Measurements from ENCODE around the gene NOL3.

NOL3 gene

DNA sequence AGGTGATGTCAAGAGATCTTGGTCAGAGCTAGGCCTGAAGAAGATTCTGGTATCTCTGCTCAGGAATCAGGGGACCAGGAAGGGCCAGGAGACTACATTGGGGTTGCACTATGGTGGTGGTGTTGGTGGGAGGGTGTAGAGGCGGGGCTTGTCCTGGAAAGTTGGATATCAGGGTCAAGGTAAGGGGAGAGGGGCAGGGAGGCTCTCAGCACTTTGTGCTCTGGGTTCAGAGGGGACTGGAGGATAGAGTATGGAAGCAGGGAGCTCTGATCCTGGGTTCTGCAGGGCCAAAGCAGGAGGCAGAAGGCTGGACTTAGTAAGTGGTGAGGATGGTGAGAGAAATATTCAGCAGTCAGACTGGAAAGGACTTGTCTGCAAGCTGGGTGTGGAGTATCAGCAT, 3.0 kb downstream of the NOL3 start:
- DNase-seq, result no peak

GRCh38 chr16:67173808-67174705, 3.7 kb downstream of the NOL3 start:
- DNase-seq, result peak; percentile 59

- no peak for DNase-seq
Observed at GRCh38 chr16:67174706-67175231, 4.4 kb downstream of the NOL3 start.

DNA sequence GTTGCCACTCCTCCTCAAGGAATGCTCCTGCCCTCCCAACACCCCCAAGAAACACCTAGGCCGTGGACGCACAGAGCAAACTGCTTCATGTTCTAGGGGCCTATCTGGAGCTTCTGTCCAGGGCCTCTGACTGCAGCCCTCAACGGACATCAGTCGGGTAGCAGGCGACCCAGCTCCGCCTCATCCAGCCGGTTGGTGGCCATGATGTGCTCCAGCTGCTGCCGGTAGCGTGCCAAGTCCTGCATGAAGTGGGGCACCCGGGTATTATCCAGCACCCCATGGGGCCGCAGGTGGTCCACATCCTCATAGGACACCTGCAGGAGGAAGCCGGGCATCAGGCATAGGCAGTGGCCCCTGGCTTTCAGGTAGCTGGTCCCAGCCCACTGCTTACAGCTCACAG, 6.3 kb downstream of the NOL3 start:
- no peak for DNase-seq

GRCh38 chr16:67177743-67178699, 7.7 kb downstream of the NOL3 start:
- DNase-seq, result peak; percentile 73

DNA sequence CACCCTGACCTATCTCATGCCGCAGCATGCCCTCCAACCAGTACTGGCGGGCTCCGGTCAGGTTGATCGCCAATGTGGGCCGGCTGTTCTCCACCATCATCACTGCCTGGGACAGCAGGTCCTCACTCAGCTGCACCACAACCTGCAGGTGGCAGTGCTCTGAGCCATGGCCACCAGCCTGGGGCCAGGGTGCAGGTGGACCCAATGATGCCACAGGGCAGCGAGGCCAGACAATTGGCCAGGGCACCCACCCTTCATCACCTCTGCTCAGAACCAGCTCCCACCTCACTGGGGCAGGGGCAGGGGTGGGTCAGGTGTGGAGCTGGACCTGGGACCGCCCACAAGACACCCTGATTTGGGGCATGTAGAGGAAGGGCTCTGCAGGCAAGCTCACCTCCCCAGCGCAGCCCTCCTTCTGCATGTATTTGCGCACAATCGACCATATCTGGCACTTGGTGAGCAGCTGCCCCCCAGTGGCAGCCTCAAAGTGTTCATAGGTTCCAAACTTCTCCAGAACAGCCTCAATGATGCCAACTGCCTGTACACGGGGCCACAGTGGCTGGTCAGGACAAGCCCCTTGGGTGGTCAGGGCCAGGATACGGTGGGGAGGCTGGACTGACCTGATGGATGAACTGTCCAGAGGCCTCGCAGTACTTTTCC, 9.2 kb downstream of the NOL3 start:
- DNase-seq, result no peak

GRCh38 chr16:67180166-67180565, 9.8 kb downstream of the NOL3 start:
- DNase-seq, result no peak

DNA sequence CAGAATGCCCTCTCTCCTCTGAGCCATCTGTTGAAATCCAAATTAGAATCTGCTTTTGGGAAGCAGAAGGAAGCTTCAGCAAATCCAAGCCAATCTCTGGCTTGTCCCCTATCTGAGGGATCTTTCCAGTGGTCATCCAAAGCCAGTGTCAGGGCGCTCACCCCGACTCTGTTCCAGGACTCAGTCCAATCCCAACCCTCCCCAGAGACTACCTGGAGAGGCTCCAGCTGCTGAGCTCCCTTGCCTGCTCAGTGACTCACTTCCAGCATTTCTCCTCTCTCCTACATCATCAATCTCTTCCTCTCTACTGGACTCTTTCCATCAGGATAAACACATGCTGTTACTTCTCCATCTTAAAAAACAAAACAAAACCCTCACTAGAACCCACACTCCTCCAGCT, 11.0 kb downstream of the NOL3 start:
- no peak for DNase-seq

GRCh38 chr16:67182288-67182687, 11.9 kb downstream of the NOL3 start:
- DNase-seq, result no peak

DNA sequence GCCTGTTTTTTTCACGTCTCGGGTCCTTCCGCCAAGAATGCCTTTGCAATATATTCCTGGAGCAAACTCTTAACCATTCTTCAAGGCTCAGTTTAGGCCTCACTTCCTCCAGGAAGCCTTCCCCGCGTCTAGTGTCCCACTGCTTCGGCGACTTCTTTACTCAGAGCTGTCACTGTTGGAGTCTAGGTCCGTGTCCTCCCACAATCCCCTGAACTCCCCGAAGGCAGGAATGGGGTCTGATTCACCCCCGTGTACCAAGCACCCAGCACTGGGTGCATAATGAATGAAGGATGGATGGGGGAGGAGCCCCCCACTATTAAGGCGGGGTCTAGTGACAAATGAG, 12.9 kb downstream of the NOL3 start:
- DNase-seq, result no peak

GRCh38 chr16:67183627-67184452, 13.5 kb downstream of the NOL3 start, which contains the start of gene MATCAP1:
MATCAP1 (minus strand) TSS chr16:67183963; CDS start chr16:67180610, 3,353 bp downstream.
- peak; percentile 97 for DNase-seq

DNA sequence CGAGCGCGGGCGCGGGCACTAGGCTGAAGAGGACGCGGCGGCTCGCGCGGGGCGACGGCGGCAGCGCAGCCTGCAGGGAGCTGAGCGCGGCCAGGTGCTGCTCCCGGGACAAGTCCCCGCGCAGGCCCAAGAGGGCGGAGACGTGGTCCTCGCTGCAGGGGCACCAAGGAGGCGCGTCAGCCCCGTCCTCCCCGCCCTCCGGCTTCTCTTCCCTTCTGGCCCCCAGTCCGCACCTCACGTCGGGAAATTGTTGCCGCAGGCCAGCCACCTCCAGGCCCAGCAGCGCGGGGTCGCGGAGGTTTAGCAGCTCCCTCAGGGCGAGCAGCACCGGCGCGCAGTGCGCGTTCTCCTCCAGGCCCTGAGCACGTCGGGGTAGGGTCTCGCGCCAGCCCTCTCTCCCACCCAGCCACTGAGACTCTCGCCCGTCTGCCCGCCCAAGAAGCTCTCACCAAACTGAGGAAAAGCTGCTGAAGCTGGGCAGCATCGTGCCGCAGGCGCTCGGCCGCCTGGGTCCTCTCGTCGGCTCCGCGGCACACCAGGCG, 14.2 kb downstream of the NOL3 start:
- DNase-seq, result no peak

DNA sequence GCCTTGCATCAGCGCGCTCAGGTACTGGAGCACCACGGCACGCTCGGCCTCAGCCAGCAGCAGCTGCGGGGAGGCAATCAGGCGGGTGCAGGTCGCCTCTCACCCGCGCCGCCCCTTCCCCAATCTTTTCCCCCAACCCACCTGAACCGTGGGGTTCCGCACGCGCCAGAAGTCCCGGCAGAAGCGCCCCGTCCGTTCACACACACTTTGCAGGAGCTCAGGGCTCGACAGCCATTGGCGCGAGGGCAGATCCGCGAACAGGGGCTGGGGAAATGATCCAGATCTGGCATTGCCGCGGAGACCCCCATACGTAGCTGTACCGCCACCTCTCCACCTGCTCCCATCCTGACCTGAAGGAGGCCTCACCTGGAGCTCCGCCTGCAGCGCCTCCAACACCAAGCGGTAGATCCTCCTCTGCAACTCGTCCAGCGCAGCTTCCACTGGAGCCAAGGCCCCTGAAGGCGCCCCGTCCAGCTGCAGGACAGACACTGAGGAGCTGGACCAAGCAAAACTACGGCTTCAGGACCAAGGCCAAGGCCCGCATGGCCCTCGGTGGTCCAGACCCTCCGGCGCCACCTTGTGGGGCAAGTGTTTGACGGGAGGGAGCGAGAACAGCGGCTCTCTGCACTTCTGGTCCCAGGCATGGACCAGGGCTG, 14.8 kb downstream of the NOL3 start:
- peak; percentile 70 for DNase-seq

GRCh38 chr16:67185651-67186134, 15.4 kb downstream of the NOL3 start:
- no peak for DNase-seq

DNA sequence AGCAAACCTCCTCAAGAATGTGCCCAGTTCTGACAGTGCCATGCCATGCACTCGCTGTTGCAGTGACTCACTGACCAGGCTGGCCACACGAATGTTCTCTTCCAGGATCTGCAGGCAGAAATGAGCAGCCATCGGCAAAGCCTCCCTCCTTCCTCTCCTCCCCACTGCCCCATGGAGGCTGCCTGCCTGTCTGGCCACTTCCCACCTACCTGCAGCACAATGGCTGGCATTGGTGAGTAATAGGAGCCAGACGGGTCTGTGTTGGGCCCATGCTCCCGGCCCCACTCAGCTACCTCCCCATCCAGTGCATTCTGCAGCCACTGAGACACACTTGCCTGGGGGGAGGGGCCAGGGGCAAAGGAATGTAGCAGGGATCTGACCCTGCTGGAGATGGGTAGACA, 16.2 kb downstream of the NOL3 start:
- DNase-seq, result no peak

GRCh38 chr16:67187175-67187890, 17.0 kb downstream of the NOL3 start:
- DNase-seq, result no peak

DNA sequence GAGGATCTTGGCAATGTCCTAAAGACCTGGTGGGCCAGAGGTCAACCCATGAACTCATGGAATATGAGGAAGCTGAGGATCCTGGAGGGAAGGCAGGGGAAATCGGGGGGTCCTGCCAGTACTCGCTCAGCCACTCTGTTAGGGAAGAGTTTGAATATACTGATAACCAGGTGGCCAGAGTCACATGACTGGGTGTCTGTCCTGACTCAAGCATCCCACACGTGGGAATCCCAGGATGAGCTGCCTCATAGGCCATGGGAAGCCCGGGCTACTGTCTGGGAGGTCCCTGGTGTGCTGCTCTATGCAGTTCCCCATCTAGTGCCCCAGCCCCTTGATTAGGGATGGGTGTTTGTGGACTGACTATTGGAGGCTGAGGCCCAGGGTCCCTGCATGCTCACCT, 18.0 kb downstream of the NOL3 start:
- no peak for DNase-seq

DNA sequence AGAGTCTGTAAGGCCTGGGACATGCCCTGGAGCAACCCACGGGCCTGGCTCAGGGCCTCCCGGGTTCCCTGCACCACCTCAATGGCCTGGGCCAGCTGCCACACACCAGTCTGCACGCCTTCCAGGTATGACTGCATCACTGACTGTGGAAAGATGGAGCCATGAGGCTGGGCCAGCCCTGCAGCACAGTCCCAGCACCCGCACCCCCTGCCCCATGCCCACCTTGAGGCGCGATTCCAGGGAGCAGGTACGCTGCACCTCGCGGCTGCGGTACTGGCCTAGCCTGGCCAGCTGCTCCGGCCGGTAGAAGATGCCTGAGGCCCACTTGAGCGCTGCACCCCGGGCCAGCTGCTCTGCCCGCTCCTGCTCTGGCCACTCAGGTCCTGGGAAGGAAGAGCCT, 18.5 kb downstream of the NOL3 start:
- no peak for DNase-seq

DNA sequence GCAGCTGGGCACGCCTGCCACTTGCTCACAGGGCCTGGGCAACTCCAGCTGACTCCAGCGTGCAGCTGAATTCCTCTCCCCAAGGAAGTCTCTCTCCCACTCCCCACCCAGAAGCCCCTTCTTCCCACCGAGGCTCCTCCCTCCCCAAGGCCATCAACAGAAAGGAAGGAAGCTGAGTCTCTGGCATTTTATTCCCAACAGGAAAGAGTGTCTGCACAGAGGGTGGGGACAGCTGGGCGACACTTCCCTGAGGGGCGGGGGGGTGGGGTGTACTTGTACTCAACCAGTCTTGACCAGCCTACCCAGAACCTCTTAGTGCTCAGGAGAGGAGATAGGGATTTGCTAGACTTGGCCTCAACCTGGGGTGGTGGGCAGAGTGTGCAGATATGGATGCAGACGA, 19.7 kb downstream of the NOL3 start, which contains the start of gene EXOC3L1:
Gene EXOC3L1, minus strand, starts transcription at position 96 of the 400 bp plus-strand sequence. CDS start 460 bp downstream, outside the sequence.
- no peak for DNase-seq
